Spinal cord (tissue), 10 donors: ENCODE measurements around the gene GCK. TPM values are rescaled to one million over a fixed set of nuclear protein-coding genes. Genes with fewer than 3 reads are reported as not detected.

Experiments used
- DNase-seq, 6 donors: peaks; one replicate each; pipeline versions ENCODE4 v3.0.0 to v3.0.0-alpha.2; 2013 to 2015; ENCODE audit warnings: low spot score in 6 of 6, low read depth in 4 of 6
- H3K27ac ChIP-seq: one replicate; pipeline ENCODE4 v1.5.1; 2013; ENCODE audit warnings: low read depth, low read length, control low read depth
- H3K27me3 ChIP-seq: one replicate; pipeline ENCODE4 v1.6.1; 2013; ENCODE audit warnings: low read length; ENCODE audit not compliant: control insufficient read depth, insufficient read depth
- H3K36me3 ChIP-seq: one replicate; pipeline ENCODE4 v1.6.1; 2013; ENCODE audit warnings: low read length; ENCODE audit not compliant: control insufficient read depth, insufficient read depth
- H3K4me1 ChIP-seq: one replicate; pipeline ENCODE4 v1.6.1; 2013; ENCODE audit warnings: low read length; ENCODE audit not compliant: control insufficient read depth, insufficient read depth
- H3K4me3 ChIP-seq: one replicate; pipeline ENCODE4 v1.5.1; 2013; ENCODE audit warnings: low read depth, low read length, control low read depth
- H3K9me3 ChIP-seq: one replicate; pipeline ENCODE4 v1.6.1; 2013; ENCODE audit warnings: low read length; ENCODE audit not compliant: control insufficient read depth, insufficient read depth
- WGBS: methylation state at CpG from one replicate; pipeline ENCODE4 v1.1.5; 2013; ENCODE audit warnings: missing lambda C conversion rate; ENCODE audit not compliant: insufficient coverage; 5-methylcytosine and 5-hydroxymethylcytosine counted together
- polyA plus RNA-seq, 2 donors: library from polyadenylated mRNA; unstranded; fragments of 120-200 nt; gene quantifications; one replicate each; pipeline ENCODE4 v1.2.1, GENCODE V29; 2013; ENCODE audit not compliant: insufficient read length in 2 of 2
- total RNA-seq, 2 donors: library from RNA; depleted of rRNA in 1 of 2; stranded (reverse); fragments of 120-200 nt in 1 of 2; fragments of >200 nt in 1 of 2; gene quantifications; one replicate each; pipeline versions ENCODE4 v1.2.3 to v1.2.4, GENCODE V29; 2013 to 2014
- donor health status: healthy.

The GCK gene
- total and polyA plus RNA-seq, 4 donors: 4.8 to 14.0 (median 9.5) TPM

DNA sequence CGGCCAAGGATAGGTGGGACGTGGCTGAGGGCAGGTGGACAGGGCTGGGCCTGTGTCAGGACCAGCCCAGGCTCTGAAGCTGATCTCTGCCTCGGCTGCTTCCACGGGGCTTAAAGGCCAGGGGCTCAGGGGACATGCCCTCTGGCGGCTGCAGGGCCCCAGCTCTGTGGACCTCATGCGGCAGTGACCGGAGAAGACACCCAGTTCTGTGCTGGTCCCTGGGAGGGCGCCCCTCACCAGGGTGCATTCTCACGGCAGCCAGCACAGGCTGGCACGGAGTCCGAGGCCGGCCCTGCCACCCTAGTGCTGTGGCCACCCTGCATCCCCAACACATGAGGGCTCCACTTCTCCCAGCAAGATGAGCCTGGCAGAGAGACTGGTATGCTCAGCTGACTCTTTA is 41.8 kb upstream of the GCK start:
- H3K36me3 ChIP-seq: peaks cover 83% of the 10 kb centered on the region
- H3K4me3 ChIP-seq: no peak overlapping the region
- H3K9me3 ChIP-seq: no peaks in the 10 kb centered on the region
- H3K27ac ChIP-seq: no peak overlapping the region
- 86% methylated on average over 12 of the region's 12 CpGs for WGBS
- DNase-seq: no peak
- no peaks in the 10 kb centered on the region for H3K27me3 ChIP-seq
- H3K4me1 ChIP-seq: peaks cover 9% of the 10 kb centered on the region

DNA sequence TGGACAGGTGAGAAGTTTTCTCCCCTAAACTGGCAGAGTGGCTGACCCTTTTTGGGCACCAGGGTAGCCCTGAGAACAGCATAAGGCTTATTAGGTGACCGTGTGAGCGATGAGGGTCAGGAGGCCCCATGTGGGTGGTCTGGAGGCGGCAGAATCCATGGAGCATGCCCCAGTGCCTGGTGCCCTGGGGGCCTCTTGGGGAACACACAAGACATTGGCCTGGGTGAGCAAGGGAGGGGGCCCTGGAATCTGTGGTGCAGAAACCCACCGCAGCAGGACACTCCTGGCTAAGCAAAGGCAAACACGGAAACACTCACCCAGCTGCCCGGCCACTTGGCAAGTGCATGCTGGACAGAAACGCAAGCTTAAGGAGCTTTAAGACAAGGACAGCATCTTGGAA is 41.0 kb upstream of the GCK start:
- H3K27ac ChIP-seq: no peak overlapping the region
- peaks cover 2% of the 10 kb centered on the region for H3K27me3 ChIP-seq
- WGBS: 86% methylated on average over 7 of the region's 7 CpGs
- DNase-seq: no peak
- H3K36me3 ChIP-seq: peaks cover 83% of the 10 kb centered on the region
- H3K9me3 ChIP-seq: no peaks in the 10 kb centered on the region
- peaks cover 3% of the 10 kb centered on the region for H3K4me1 ChIP-seq
- H3K4me3 ChIP-seq: no peak overlapping the region

DNA sequence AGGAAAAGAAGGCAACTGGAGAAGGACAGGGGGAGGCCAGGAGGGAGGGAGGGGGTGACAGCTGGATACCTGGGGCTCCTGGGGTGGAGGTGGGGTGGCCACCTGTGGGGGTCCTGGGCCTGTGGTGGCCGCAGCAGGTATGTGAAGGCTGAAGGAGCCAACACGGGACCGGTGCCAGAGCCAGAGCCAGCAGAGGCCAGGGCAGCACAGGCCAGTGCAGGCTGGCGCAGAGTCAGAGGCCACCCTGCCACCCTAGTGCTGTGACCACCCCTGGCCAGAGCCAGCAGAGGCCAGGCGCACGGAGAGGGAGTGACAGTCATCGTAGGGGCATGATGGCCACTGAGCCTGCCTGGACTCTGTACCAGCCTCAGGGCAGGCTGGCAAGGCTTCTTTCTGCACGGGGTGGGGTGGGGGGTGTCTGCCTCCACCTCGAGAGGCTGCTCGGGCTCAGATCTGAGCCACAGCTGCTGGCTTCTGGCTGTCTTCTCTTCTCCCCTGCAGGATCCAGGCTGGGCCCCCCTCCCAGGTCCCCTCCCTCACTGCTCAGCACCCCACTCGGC is 40.4 kb upstream of the GCK start:
- Histone ChIP-seq H3K36me3 (peaks cover 80% of the 10 kb centered on the region), H3K4me3 (no peak overlapping the region), H3K9me3 (no peaks in the 10 kb centered on the region), H3K4me1 (peaks cover 3% of the 10 kb centered on the region), H3K27me3 (peaks cover 2% of the 10 kb centered on the region), H3K27ac (no peak overlapping the region)
- 78% methylated on average over 8 of the region's 11 CpGs for WGBS
- no peak for DNase-seq

DNA sequence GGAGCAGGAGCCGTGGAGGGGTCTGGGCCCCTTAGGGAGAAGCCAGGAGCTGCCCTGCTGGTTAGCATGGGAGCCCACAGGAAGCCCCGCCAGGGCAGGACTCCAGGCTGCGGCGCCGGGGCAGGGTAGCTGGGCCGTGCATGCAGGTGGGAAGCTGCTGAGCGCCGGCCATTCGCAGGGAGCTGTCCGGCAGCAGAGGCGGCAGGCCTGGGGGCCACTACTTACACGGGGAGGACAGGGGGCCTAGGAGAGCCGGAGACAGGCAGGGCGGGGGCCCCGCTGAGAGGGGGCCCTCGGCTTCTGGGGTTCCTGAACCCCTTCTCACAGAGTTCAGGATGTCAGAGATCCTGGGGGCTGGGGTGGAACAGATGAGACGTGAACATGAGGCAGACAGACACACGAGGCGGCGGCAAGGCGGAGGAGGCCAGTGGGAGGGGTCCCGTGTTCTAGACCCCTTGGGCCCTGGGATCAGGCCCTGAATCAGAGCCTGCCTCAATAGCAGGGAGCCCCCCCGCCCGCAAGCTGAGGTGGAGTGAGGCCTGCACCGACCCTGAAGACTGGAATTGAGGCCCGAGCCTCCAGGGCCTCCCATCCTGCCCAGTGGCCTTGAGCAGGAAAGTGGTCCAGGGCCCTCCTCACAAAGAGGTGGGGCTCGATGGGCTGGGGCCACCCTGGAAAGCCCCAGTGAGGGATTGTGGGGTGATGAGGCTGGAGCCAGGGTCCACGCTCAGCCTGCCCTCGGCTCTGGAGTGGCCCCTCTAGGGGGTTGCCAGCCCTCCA is 39.5 kb upstream of the GCK start:
- H3K27me3 ChIP-seq: peaks cover 2% of the 10 kb centered on the region
- WGBS: 80% methylated on average over 27 of the region's 29 CpGs

DNA sequence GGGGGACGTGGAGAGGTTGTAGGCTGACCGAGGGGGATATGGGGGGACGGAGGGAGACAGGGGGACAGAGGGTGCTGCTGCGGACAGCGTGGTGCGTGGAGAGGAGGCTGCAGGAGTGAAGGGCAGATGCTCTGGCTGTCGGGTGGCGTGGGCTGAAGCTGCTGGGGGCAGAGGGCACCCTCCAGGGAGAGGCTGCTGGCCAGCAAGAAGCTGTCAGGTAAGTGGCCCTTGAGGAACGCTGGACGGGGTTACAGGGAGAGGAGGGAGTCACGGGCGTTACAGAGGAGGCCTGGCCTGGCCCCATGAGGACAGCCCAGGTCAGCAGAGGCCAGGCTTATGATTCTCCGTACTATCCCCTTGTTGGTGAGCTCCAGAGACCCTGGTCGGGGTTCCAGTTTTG is 38.7 kb upstream of the GCK start:
- H3K4me3 ChIP-seq: no peak overlapping the region
- H3K4me1 ChIP-seq: peaks cover 7% of the 10 kb centered on the region
- 68% methylated on average over 13 of the region's 14 CpGs for WGBS
- DNase-seq: no peak
- no peaks in the 10 kb centered on the region for H3K9me3 ChIP-seq
- peaks cover 2% of the 10 kb centered on the region for H3K27me3 ChIP-seq
- no peak overlapping the region for H3K27ac ChIP-seq
- peaks cover 66% of the 10 kb centered on the region for H3K36me3 ChIP-seq

More for the DNA sequence above, 39.5 kb upstream of the GCK start:
- DNase-seq: no peak
- Histone ChIP-seq H3K4me1 (peaks cover 7% of the 10 kb centered on the region), H3K36me3 (peaks cover 75% of the 10 kb centered on the region), H3K9me3 (no peaks in the 10 kb centered on the region), H3K4me3 (no peak overlapping the region), H3K27ac (no peak overlapping the region)

DNA sequence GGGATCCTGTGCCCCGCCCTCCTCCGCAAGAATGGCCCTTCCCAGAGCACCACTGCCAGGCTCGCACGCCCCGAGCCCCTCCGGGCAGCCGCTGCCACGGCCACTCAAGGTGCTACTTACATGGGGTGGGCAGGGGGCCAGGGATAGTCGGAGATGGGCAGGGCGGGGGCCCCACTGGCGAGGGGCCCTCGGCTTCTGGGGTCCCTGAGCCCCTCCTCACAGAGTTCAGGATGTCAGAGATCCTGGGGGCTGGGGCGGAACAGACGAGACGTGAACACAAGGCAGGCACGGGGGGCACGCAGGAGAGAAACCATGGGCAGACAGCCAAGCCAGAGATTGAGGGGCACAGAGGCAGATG is 37.1 kb upstream of the GCK start:
- Histone ChIP-seq H3K4me3 (no peak overlapping the region), H3K27me3 (peaks cover 2% of the 10 kb centered on the region), H3K36me3 (peaks cover 58% of the 10 kb centered on the region), H3K9me3 (no peaks in the 10 kb centered on the region), H3K4me1 (peaks cover 10% of the 10 kb centered on the region), H3K27ac (no peak overlapping the region)
- 34% methylated on average over 15 of the region's 17 CpGs for WGBS
- no peak for DNase-seq

DNA sequence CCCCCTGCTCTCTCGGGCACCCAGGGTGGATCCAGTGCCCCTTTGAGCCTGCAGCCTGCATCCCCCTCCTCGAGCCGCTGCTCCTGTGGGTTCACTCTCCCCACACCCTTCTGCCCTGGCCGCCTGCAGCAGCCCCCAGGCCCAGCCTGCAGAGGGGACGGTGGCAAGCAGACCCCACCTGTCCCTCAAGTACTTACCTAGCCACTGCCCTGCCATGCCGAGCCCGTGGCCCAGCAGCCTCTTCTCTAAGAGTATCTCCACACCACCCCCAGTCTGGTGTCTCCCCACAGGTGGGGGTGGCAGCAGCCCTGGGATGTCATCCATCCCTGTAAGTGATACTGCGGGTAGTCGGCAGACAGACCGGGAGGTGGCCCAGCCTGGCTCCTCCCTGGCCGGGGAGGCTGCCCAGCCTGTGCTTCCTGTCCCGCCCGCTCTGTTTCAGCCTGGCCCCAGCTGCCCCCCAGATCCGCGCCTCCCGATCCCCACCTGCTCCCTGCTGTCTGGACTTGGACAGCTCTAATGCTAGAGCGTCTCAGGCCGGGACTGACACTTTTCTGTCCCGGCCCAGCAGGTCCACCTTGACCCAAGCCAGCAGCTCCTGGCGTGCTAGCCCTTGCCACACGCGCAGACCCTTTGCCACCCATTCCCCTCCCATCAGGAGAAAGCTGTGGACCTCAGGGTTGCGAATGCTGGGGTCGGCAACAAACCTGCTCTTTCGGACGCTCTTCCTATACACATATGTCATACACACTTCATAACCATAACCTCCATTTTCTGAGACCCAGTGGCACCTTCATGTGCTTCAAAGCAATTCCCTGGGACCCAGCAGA is 36.5 kb upstream of the GCK start:
- H3K4me3 ChIP-seq: no peak overlapping the region
- peaks cover 2% of the 10 kb centered on the region for H3K27me3 ChIP-seq
- H3K36me3 ChIP-seq: peaks cover 59% of the 10 kb centered on the region
- H3K27ac ChIP-seq: no peak overlapping the region
- peaks cover 14% of the 10 kb centered on the region for H3K4me1 ChIP-seq
- no peaks in the 10 kb centered on the region for H3K9me3 ChIP-seq
- WGBS: 70% methylated on average over 26 of the region's 26 CpGs
- no peak for DNase-seq

DNA sequence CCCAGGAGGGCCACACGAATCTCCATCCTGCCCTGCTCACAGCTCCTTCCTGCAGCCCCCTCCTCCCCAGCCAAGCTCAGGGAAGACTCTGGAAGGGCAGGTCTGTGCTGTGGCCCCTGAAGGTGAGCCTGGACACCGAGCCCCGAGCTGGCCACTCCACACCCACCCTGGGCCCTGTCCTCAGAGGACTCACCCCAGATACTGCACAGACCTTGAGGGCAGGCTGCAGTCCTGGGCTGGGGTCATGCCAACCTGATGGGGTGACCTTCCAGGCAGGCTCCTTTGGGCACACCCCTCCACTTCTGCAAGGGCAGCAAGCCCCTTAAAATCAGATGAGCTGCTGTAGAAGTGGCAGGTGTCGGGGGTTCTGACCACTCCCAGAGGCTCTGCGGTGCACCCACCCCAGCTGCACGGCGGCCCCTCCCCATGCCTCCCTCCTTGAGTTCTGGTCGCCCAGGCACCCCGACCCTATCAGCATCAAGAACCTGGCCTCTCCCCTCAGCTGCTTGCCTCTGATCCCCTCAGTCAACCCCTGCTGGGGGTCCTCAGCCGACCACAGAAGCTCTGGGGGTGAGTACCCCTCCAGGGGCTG is 35.8 kb upstream of the GCK start:
- Histone ChIP-seq H3K4me3 (no peak overlapping the region), H3K4me1 (peaks cover 14% of the 10 kb centered on the region), H3K36me3 (peaks cover 59% of the 10 kb centered on the region), H3K9me3 (no peaks in the 10 kb centered on the region), H3K27ac (no peak overlapping the region), H3K27me3 (peaks cover 2% of the 10 kb centered on the region)
- WGBS: 75% methylated on average over 6 of the region's 10 CpGs
- no peak for DNase-seq

DNA sequence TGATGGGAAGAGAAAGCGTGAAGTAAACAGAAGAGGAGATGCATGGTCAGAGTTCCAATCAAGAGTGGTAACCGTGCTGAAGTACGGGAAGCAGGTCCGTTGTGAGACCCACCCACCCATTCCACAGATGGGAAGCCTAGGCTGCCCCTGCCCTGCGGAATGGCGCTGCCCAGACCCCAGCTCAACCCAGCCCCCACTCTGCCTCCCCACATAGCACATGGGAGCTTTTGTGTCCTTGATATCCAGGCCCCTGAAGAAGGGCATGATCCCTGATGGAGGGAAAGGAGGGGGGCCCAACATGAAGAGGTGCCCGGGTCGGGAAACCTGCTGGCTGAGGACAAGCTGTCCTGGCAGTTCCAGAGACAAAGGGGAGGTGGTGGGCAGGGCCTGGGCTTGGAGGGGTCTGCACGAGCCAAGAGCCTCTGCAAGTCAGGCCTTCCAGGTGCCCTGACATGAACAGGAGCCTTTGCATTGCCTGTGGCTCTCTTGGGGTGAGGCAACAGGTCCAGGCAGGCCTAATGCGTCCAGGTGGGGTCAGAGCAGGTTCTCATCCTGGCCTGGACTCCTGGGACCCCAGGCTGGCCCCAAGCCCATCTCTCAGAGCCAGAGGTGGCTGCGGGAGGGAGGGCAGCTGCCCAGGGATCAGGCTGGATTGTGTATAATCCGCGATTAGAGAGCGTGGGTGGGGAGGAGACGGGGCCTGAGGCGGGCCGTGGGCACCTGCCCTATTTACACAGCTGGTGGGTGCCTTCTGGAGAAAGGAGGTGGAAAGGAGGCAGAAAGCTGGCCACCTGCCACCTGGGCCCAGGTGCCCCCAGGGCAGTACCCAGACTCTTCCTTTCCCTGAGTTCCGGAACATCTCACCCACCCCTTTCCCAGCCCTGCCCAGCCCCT is 35.1 kb upstream of the GCK start:
- DNase-seq: no peak
- no peak overlapping the region for H3K4me3 ChIP-seq
- H3K4me1 ChIP-seq: peaks cover 14% of the 10 kb centered on the region
- 73% methylated on average over 9 of the region's 18 CpGs for WGBS
- peaks cover 2% of the 10 kb centered on the region for H3K27me3 ChIP-seq
- peaks cover 59% of the 10 kb centered on the region for H3K36me3 ChIP-seq
- H3K27ac ChIP-seq: no peak overlapping the region
- no peaks in the 10 kb centered on the region for H3K9me3 ChIP-seq
